Type B pancreatic cell (in vitro differentiated cells): Measurements from ENCODE around the gene OLFML2B. TPM values are rescaled to one million over a fixed set of nuclear protein-coding genes. Genes with fewer than 3 reads are reported as not detected.

Source experiments
- DNase-seq: peaks from one replicate; pipeline ENCODE4 v3.0.0; 2021; ENCODE audit warnings: mixed read lengths; ENCODE audit not compliant: unreplicated experiment; ENCODE audit errors: extremely low spot score
- H3K27ac Mint-ChIP-seq: 2 replicates; pipeline ENCODE4 v1.8.0; 2021; ENCODE audit warnings: mild to moderate bottlenecking, mixed read lengths
- H3K27me3 Mint-ChIP-seq: 2 replicates; pipeline ENCODE4 v1.8.0; 2021; ENCODE audit warnings: mixed read lengths
- H3K36me3 Mint-ChIP-seq: 2 replicates; pipeline ENCODE4 v1.8.0; 2021; ENCODE audit warnings: mixed read lengths
- H3K4me1 Mint-ChIP-seq: one replicate; pipeline ENCODE4 v1.8.0; 2021; ENCODE audit warnings: mixed read lengths; ENCODE audit not compliant: unreplicated experiment
- H3K4me3 Mint-ChIP-seq: 2 replicates; pipeline ENCODE4 v1.8.0; 2021; ENCODE audit warnings: mild to moderate bottlenecking, mixed read lengths
- H3K9me3 Mint-ChIP-seq: 2 replicates; pipeline ENCODE4 v1.8.0; 2021; ENCODE audit warnings: mixed read lengths
- total RNA-seq: library from RNA; stranded (reverse); gene quantifications from 2 replicates; pipeline ENCODE4 v1.2.1, GENCODE V29; 2021; ENCODE audit warnings: low replicate concordance
- TF ChIP-seq, protein P1 (sequence below): fragments of 200-600 bp; sonication (generic); conservative IDR thresholded peaks from 2 replicates; pipeline ENCODE4 v1.5.0; 2021; ENCODE audit warnings: antibody characterized with exemption, mild to moderate bottlenecking

OLFML2B gene
- total RNA-seq, 1 donor from 2014 or later, result 35.0 TPM

DNA sequence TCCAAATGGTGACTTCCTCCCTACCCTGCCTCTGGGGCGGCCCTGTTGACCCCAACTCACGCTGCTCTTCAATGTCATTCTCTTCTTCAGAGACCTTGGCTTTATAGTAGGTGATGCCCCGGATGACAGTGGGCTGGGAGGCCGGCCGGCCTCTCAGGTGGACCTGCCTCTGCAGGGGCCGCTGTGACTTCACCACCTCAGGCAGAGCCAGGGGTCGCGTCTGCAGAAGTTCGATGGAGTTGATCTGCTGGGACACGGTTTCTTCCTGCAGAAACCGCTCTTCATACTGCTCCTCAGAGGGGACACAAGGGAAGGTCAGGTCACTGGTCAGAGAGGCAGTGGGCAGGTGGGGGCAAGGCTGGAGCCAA is 23.6 kb downstream of the OLFML2B start:
- Mint-ChIP-seq H3K27me3 (no peaks in the 10 kb centered on the region), H3K36me3 (peaks cover 17% of the 10 kb centered on the region), H3K27ac (no peak overlapping the region), H3K4me1 (peaks cover 20% of the 10 kb centered on the region), H3K4me3 (no peak overlapping the region), H3K9me3 (no peaks in the 10 kb centered on the region)
- TF ChIP-seq, protein P1, sequence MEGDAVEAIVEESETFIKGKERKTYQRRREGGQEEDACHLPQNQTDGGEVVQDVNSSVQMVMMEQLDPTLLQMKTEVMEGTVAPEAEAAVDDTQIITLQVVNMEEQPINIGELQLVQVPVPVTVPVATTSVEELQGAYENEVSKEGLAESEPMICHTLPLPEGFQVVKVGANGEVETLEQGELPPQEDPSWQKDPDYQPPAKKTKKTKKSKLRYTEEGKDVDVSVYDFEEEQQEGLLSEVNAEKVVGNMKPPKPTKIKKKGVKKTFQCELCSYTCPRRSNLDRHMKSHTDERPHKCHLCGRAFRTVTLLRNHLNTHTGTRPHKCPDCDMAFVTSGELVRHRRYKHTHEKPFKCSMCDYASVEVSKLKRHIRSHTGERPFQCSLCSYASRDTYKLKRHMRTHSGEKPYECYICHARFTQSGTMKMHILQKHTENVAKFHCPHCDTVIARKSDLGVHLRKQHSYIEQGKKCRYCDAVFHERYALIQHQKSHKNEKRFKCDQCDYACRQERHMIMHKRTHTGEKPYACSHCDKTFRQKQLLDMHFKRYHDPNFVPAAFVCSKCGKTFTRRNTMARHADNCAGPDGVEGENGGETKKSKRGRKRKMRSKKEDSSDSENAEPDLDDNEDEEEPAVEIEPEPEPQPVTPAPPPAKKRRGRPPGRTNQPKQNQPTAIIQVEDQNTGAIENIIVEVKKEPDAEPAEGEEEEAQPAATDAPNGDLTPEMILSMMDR, result no peak
- no peak for DNase-seq

DNA sequence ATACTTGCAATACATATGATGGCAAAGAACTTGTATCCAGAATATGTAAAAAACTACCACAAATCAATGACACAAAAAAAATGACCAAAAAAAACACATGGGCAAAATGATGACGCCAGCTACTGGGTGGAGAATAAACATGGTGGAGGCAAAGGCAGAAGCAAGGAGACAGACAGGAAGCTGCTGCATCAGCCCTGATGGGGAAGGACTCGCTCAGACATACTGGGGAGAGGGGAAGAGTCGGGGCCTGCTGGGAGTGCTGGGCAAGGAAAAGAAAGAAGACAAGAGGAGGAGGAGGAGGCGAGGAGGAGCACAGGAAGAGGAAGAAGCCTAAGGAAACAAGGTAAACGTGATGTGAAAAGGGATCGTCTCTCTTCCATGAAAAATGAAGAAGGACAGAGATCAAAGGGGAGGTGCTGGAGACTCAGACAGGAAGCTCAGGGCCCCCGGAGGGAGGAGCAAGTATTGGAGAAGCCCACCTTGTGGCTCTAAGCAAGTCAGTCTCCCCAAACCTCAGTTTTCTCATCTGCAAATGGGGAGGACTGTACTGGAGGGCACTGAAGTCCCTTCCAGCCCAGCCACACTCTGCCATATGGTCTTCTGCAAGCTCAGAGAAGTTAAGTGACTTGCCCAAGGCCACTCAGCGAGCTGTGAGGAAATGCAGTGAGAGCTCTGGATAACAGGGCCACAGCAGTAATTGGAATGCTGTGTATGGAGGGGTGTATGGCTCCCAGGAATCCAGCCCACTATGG is 24.2 kb downstream of the OLFML2B start:
- Mint-ChIP-seq H3K27me3 (no peaks in the 10 kb centered on the region), H3K4me3 (no peak overlapping the region), H3K9me3 (no peaks in the 10 kb centered on the region), H3K27ac (no peak overlapping the region), H3K4me1 (peaks cover 15% of the 10 kb centered on the region), H3K36me3 (peaks cover 15% of the 10 kb centered on the region)
- TF ChIP-seq, protein P1, result no peak
- DNase-seq, result no peak

DNA sequence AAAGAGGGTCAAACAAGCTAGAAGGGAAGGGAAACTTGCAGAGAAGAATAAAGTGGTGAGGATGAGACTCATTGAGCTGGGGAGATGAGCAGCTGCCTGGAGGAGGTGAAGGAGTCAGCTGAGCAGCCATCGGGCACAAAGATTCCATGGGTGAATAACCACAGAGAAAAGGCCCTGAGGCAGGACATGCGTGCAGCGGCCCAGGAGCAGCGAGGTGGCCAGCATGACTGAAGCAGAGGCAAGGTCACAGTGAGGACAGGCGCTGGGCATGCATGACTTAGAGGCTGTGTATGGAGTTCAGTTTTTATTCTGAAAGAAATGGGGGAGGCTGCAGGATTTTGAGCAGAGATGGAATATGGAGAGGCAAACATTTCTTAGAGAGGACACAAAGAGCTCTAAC is 24.9 kb downstream of the OLFML2B start:
- DNase-seq, result no peak
- TF ChIP-seq, protein P1, result no peak
- Mint-ChIP-seq H3K36me3 (peaks cover 18% of the 10 kb centered on the region), H3K27me3 (no peaks in the 10 kb centered on the region), H3K4me1 (peaks cover 8% of the 10 kb centered on the region), H3K4me3 (no peak overlapping the region), H3K9me3 (no peaks in the 10 kb centered on the region), H3K27ac (no peak overlapping the region)

DNA sequence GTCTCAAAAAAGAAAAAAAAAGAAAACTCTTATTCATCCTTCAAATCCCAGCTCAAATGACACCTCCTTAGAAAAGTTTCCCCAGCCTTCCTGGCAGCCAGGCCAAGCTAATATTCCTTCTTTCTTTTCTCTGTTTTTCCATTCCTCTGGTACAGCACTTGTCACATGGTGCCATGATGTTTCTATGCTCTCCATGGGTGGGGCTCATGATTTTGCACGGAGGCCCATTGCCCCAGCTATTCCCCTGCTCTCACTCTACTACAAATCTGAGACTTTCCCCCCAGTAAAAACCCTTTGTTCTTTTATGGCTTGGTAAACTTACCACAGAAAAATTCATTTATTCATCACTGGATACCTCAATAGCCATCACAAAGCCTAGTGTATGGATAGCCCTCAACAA is 26.5 kb downstream of the OLFML2B start:
- Mint-ChIP-seq H3K36me3 (peaks cover 28% of the 10 kb centered on the region), H3K4me3 (no peak overlapping the region), H3K27me3 (no peaks in the 10 kb centered on the region), H3K27ac (no peak overlapping the region), H3K4me1 (no peaks in the 10 kb centered on the region), H3K9me3 (no peaks in the 10 kb centered on the region)
- DNase-seq, result no peak
- TF ChIP-seq, protein P1, result no peak

DNA sequence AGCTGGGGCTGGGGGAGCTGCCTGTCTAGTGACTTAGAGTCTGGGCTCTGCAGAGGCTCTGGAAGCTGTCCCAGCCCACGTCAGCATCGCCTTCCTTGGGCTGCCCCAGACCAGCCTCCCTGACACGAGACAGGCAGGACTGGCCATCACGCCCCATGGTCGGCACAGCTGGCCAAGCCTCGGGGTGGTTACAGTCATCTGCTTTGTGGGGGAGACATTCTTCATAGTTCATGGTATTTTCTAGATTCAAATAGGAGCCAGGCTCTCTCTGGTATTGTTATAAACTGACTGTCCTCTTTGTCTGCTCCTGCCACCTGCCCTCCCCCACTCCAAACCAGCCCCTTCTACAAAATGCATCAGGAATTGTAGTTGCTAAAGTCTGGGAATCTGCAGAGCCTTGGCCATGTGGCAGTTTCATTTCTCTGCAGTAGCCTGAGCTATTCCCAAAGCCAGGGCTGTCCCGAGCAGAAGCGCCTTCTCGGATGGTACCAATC is 29.4 kb downstream of the OLFML2B start:
- Mint-ChIP-seq H3K9me3 (no peaks in the 10 kb centered on the region), H3K27ac (no peak overlapping the region), H3K27me3 (no peaks in the 10 kb centered on the region), H3K36me3 (peaks cover 33% of the 10 kb centered on the region), H3K4me1 (no peaks in the 10 kb centered on the region), H3K4me3 (no peak overlapping the region)
- DNase-seq, result no peak
- TF ChIP-seq, protein P1, result no peak
